Progenitor cell of endocrine pancreas (in vitro differentiated cells): ENCODE data around the gene THSD4. TPM values are rescaled to one million over a fixed set of nuclear protein-coding genes. Genes with fewer than 3 reads are reported as not detected.
"Not testable (repeated sequence)": the region's sequence is repeated elsewhere in the genome, so short reads cannot be mapped to it uniquely, and the experiment has no call there.

Source experiments
- DNase-seq: peaks from one replicate; pipeline ENCODE4 v3.0.0; 2021; ENCODE audit warnings: low spot score; ENCODE audit not compliant: unreplicated experiment
- H3K27ac Mint-ChIP-seq: 2 replicates; pipeline ENCODE4 v1.8.0; 2021; ENCODE audit warnings: mild to moderate bottlenecking, moderate library complexity, mixed read lengths
- H3K27me3 Mint-ChIP-seq: 2 replicates; pipeline ENCODE4 v1.8.0; 2021; ENCODE audit warnings: mixed read lengths
- H3K36me3 Mint-ChIP-seq: 2 replicates; pipeline ENCODE4 v1.8.0; 2022; ENCODE audit warnings: mixed read lengths; ENCODE audit not compliant: insufficient read depth
- H3K4me1 Mint-ChIP-seq: 2 replicates; pipeline ENCODE4 v1.8.0; 2021; ENCODE audit warnings: low read depth, mixed read lengths
- H3K4me3 Mint-ChIP-seq: 2 replicates; pipeline ENCODE4 v1.8.0; 2021; ENCODE audit warnings: low read depth, mild to moderate bottlenecking, moderate library complexity, mixed read lengths
- H3K9me3 Mint-ChIP-seq: 2 replicates; pipeline ENCODE4 v1.8.0; 2021; ENCODE audit warnings: low read depth, mixed read lengths
- total RNA-seq: library from RNA; stranded (reverse); gene quantifications from 2 replicates; pipeline ENCODE4 v1.2.1, GENCODE V29; 2021
- TF ChIP-seq, protein P1 (sequence below): fragments of 200-600 bp; sonication (generic); IDR thresholded peaks from one replicate; pipeline ENCODE4 v1.5.0; 2021; ENCODE audit warnings: antibody characterized with exemption, mild to moderate bottlenecking; ENCODE audit not compliant: unreplicated experiment

Gene THSD4
- total RNA-seq, 1 donor from 2014 or later, result 6.8 TPM

DNA sequence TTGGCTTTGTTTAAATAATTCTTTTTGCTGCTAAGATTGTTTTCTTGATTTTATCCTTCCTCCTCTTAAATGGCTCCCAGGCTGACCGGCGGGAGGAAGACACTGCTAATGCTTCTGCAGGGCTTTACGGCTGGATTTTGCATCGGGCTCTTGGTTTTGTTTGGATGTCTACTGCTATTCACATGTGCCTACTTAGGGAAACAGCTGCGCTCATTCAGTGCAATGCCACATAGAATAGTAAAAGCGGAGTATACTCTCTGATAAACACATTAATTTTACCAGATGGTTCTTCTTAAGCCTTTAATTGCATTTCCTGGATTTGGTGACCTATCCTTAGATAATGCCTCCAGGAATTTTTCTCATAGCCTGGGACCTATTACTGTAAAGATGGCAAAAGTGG is 146.6 kb downstream of the THSD4 start:
- DNase-seq, result no peak
- H3K4me3 Mint-ChIP-seq, result no peak overlapping the region
- H3K9me3 Mint-ChIP-seq, result no peaks in the 10 kb centered on the region
- no peaks in the 10 kb centered on the region for H3K4me1 Mint-ChIP-seq
- H3K27ac Mint-ChIP-seq, result no peak overlapping the region
- TF ChIP-seq, protein P1, sequence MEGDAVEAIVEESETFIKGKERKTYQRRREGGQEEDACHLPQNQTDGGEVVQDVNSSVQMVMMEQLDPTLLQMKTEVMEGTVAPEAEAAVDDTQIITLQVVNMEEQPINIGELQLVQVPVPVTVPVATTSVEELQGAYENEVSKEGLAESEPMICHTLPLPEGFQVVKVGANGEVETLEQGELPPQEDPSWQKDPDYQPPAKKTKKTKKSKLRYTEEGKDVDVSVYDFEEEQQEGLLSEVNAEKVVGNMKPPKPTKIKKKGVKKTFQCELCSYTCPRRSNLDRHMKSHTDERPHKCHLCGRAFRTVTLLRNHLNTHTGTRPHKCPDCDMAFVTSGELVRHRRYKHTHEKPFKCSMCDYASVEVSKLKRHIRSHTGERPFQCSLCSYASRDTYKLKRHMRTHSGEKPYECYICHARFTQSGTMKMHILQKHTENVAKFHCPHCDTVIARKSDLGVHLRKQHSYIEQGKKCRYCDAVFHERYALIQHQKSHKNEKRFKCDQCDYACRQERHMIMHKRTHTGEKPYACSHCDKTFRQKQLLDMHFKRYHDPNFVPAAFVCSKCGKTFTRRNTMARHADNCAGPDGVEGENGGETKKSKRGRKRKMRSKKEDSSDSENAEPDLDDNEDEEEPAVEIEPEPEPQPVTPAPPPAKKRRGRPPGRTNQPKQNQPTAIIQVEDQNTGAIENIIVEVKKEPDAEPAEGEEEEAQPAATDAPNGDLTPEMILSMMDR, result no peak
- no peaks in the 10 kb centered on the region for H3K36me3 Mint-ChIP-seq
- H3K27me3 Mint-ChIP-seq, result peaks cover 6% of the 10 kb centered on the region

DNA sequence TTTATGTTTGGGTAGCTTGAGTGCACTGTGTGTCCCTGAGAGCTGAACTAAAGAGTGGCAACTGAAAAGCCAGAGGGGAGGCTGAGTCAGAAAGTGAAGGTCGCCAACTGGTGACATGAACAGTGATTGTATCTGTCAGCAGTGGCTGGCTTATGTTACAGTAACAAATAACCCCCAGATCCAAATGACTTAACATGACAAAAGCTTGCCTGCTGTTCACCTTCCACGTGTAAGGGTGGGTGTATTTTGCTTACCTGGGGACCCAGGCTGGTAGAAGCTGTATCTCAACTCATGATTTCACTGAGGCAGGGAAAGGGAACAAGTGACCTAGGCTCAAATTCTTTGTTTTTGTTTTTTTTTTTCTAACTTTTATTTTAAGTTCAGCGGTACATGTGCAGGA is 147.3 kb downstream of the THSD4 start:
- Mint-ChIP-seq H3K9me3 (no peaks in the 10 kb centered on the region), H3K36me3 (no peaks in the 10 kb centered on the region), H3K27me3 (peaks cover 3% of the 10 kb centered on the region), H3K4me1 (no peaks in the 10 kb centered on the region), H3K27ac (no peak overlapping the region), H3K4me3 (no peak overlapping the region)
- no peak for DNase-seq
- TF ChIP-seq, protein P1, result no peak

DNA sequence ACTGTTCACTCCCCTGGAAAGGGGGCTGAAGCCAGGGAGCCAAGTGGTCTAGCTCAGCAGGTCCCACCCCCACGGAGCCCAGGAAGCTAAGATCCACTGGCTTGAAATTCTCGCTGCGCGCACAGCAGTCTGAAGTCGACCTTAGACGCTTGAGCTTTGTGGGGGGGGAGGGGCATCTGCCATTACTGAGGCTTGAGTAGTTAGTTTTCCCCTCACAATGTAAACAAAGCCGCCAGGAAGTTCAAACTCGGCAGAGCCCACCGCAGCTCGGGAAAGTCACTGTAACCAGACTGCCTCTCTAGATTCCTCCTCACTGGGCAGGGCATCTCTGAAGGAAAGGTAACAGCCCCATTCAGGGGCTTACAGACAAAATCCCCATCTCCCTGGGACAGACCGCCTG is 150.3 kb downstream of the THSD4 start:
- not testable (repeated sequence) for H3K27me3 Mint-ChIP-seq, DNase-seq, H3K4me1 Mint-ChIP-seq, H3K36me3 Mint-ChIP-seq, H3K4me3 Mint-ChIP-seq, H3K27ac Mint-ChIP-seq
- peaks cover 11% of the 10 kb centered on the region for H3K9me3 Mint-ChIP-seq

DNA sequence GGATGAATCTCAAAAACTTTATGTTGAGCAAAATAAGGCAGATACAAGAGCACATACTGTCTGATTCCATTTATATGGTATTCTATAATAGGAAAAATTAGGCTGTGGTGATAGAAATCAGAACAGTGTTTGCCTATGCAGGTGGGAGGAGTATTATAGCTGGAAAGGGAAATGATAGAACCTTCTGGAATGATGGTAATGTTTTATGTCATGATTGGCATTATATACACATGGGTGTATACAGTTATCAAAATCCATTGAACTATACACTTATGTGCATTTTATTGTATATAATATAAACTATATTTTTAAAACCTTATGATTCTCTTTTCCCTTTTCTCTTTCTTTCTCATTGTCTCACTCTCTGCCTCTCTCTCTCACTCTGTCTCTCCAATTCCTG is 156.1 kb downstream of the THSD4 start:
- TF ChIP-seq, protein P1, result no peak
- peaks cover 10% of the 10 kb centered on the region for H3K4me1 Mint-ChIP-seq
- no peak overlapping the region for H3K27ac Mint-ChIP-seq

DNA sequence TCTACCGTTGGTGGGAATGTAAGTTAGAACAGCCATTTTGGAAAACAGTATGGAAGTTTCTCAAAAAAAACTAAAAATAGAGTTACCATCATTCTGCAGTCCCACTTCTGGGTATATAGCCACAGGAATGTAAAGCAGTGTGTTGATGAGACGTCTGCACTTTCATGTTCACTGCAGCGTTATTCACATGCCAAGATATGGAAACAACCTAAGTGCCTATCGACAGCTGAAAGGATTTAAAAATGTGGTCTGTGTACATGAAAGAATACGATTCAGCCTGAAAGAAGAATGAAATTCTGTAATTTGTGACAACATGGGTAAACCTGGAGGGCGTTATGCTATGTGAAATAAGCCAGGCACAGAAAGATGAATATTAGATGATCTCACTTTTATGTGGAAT is 157.7 kb downstream of the THSD4 start:
- TF ChIP-seq, protein P1, result no peak
- no peaks in the 10 kb centered on the region for H3K36me3 Mint-ChIP-seq
- peaks cover 11% of the 10 kb centered on the region for H3K9me3 Mint-ChIP-seq
- no peak overlapping the region for H3K27ac Mint-ChIP-seq
- DNase-seq, result no peak
- no peaks in the 10 kb centered on the region for H3K27me3 Mint-ChIP-seq
- H3K4me1 Mint-ChIP-seq, result peaks cover 12% of the 10 kb centered on the region
- H3K4me3 Mint-ChIP-seq, result no peak overlapping the region

More for the DNA sequence above, 156.1 kb downstream of the THSD4 start:
- peaks cover 12% of the 10 kb centered on the region for H3K9me3 Mint-ChIP-seq
- H3K4me3 Mint-ChIP-seq, result no peak overlapping the region
- DNase-seq, result no peak
- no peaks in the 10 kb centered on the region for H3K36me3 Mint-ChIP-seq
- no peaks in the 10 kb centered on the region for H3K27me3 Mint-ChIP-seq

DNA sequence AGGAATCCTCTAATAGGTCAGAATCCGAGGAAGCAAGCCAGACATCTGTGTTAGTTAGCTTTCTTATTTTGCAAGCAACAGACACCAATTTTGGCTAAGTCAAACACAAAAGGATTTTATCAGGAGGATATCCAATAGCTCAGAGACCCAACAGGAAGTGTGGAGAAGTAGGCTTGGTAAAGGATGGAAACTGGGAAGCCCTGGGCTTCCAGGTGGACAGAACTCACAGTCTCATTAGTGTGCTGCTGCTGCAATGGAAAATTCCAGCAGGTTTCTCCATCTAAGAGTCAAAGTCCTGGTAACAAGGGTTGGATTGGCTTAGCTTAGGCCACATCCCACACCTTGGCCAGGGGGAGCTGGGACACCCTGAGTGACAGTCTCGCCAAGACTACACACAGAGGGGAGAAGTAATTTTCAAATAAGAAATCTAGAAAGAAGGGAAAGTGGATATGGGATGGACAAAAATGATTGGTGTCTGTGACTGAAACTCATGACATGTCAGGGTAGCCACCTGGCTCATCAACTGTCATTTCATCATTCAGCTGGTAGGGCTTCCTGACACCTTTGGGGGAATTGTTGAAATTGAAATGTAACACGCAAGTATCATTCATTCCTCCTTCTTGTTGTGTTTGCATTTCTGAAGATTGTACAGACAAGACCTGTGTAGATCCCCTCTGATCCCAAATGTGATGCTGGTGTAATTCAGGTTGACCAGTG is 158.6 kb downstream of the THSD4 start:
- no peak for DNase-seq
- peaks cover 5% of the 10 kb centered on the region for H3K9me3 Mint-ChIP-seq
- H3K27ac Mint-ChIP-seq, result no peak overlapping the region
- no peaks in the 10 kb centered on the region for H3K36me3 Mint-ChIP-seq
- peaks cover 18% of the 10 kb centered on the region for H3K4me1 Mint-ChIP-seq
- TF ChIP-seq, protein P1, result no peak
- H3K27me3 Mint-ChIP-seq, result no peaks in the 10 kb centered on the region
- no peak overlapping the region for H3K4me3 Mint-ChIP-seq
